GM12878 (cell line): ENCODE results near the gene DNPEP.

ENCODE experiments used
- JUND ChIP-seq: IDR thresholded peaks from 2 replicates; pipeline ENCODE4 v1.6.1; 2012; ENCODE audit warnings: low read depth, mild to moderate bottlenecking, low read length, improper control_type of control experiment, moderate library complexity
- SREBF2 ChIP-seq: IDR thresholded peaks from 2 replicates; pipeline ENCODE4 v1.6.1; 2012; ENCODE audit warnings: mild to moderate bottlenecking, low read length
- SUZ12 ChIP-seq: fragments of 200-600 bp; sonication (generic); IDR thresholded peaks from one replicate; pipeline ENCODE4 v1.6.1; 2018; ENCODE audit warnings: antibody characterized with exemption, mild to moderate bottlenecking; ENCODE audit not compliant: unreplicated experiment

GRCh38 chr2:219420687-219421086, 33.0 kb upstream of the DNPEP start:
- TF ChIP-seq SUZ12 (no peak), SREBF2 (no peak), JUND (no peak)
